HG03175 (cell line): ENCODE measurements around the gene ATP2C2.
"Not testable (repeated sequence)": the region's sequence is repeated elsewhere in the genome, so short reads cannot be mapped to it uniquely, and the experiment has no call there.

Experiments
- ATAC-seq: cut with Tn5 transposase; IDR thresholded peaks from one replicate; pipeline ENCODE4 v1.9.1; 2021; ENCODE audit warnings: mild to moderate bottlenecking, moderate library complexity; ENCODE audit not compliant: unreplicated experiment

ATP2C2 gene

GRCh38 chr16:84416407-84417321 lies 48.3 kb downstream of the ATP2C2 start:
- no peak for ATAC-seq

- ATAC-seq: no peak
These were observed 49.9 kb downstream of the ATP2C2 start for GRCh38 chr16:84418056-84418849.

- no peak for ATAC-seq
These were observed 51.4 kb downstream of the ATP2C2 start for GRCh38 chr16:84419730-84420129.

- ATAC-seq: not testable (repeated sequence)
These were observed 52.2 kb downstream of the ATP2C2 start for GRCh38 chr16:84420556-84420955.

- ATAC-seq: no peak
These were observed 53.0 kb downstream of the ATP2C2 start for GRCh38 chr16:84421081-84421937.

GRCh38 chr16:84421938-84422220 lies 53.5 kb downstream of the ATP2C2 start:
- ATAC-seq: no peak

GRCh38 chr16:84423416-84423837 lies 55.1 kb downstream of the ATP2C2 start:
- no peak for ATAC-seq

GRCh38 chr16:84425696-84426095 lies 57.4 kb downstream of the ATP2C2 start:
- ATAC-seq: no peak

- no peak for ATAC-seq
These were observed 58.5 kb downstream of the ATP2C2 start for GRCh38 chr16:84426804-84427203.

GRCh38 chr16:84427553-84427952 lies 59.2 kb downstream of the ATP2C2 start:
- ATAC-seq: no peak

GRCh38 chr16:84430860-84431259 lies 62.5 kb downstream of the ATP2C2 start:
- no peak for ATAC-seq

- no peak for ATAC-seq
These were observed 66.5 kb downstream of the ATP2C2 start for GRCh38 chr16:84434800-84435199.

- no peak for ATAC-seq
These were observed 67.9 kb downstream of the ATP2C2 start for GRCh38 chr16:84436196-84436595.

GRCh38 chr16:84438971-84439696 lies 70.8 kb downstream of the ATP2C2 start:
- no peak for ATAC-seq

GRCh38 chr16:84442416-84443145 lies 74.2 kb downstream of the ATP2C2 start:
- ATAC-seq: no peak

GRCh38 chr16:84443166-84443802 lies 74.9 kb downstream of the ATP2C2 start:
- no peak for ATAC-seq

- ATAC-seq: no peak
These were observed 76.1 kb downstream of the ATP2C2 start for GRCh38 chr16:84444476-84444875.

GRCh38 chr16:84446084-84446483 lies 77.7 kb downstream of the ATP2C2 start:
- ATAC-seq: no peak
